ENCODE data around the gene KCTD4.

KCTD4 gene

GRCh38 chr13:45240143-45240542 lies 39.3 kb upstream of the KCTD4 start:
- H3K4me3 Mint-ChIP-seq, result no peak overlapping the region
- TF ChIP-seq, protein P1, sequence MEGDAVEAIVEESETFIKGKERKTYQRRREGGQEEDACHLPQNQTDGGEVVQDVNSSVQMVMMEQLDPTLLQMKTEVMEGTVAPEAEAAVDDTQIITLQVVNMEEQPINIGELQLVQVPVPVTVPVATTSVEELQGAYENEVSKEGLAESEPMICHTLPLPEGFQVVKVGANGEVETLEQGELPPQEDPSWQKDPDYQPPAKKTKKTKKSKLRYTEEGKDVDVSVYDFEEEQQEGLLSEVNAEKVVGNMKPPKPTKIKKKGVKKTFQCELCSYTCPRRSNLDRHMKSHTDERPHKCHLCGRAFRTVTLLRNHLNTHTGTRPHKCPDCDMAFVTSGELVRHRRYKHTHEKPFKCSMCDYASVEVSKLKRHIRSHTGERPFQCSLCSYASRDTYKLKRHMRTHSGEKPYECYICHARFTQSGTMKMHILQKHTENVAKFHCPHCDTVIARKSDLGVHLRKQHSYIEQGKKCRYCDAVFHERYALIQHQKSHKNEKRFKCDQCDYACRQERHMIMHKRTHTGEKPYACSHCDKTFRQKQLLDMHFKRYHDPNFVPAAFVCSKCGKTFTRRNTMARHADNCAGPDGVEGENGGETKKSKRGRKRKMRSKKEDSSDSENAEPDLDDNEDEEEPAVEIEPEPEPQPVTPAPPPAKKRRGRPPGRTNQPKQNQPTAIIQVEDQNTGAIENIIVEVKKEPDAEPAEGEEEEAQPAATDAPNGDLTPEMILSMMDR (IDR thresholded peaks at IDR 0.05), result no peak
- peaks cover 5% of the 10 kb centered on the region for H3K4me1 Mint-ChIP-seq
- no peak overlapping the region for H3K27ac Mint-ChIP-seq
- H3K9me3 Mint-ChIP-seq, result no peaks in the 10 kb centered on the region
- no peaks in the 10 kb centered on the region for H3K27me3 Mint-ChIP-seq (ENCODE audit: low read depth, poor library complexity)
- peaks cover 4% of the 10 kb centered on the region for H3K36me3 Mint-ChIP-seq (ENCODE audit: low read depth)
- DNase-seq, result no peak

- DNase-seq, result no peak
- Mint-ChIP-seq H3K4me3 (no peak overlapping the region), H3K9me3 (no peaks in the 10 kb centered on the region), H3K4me1 (peaks cover 5% of the 10 kb centered on the region), H3K36me3 (ENCODE audit: low read depth) (no peaks in the 10 kb centered on the region), H3K27me3 (ENCODE audit: low read depth, poor library complexity) (no peaks in the 10 kb centered on the region), H3K27ac (peak overlapping the region; percentile 26)
- TF ChIP-seq, protein P1 (IDR thresholded peaks at IDR 0.05), result no peak
Measured at GRCh38 chr13:45238945-45239795, 38.3 kb upstream of the KCTD4 start.

GRCh38 chr13:45232591-45232990 lies 31.7 kb upstream of the KCTD4 start:
- DNase-seq, result no peak
- H3K4me1 Mint-ChIP-seq, result peaks cover 8% of the 10 kb centered on the region
- H3K9me3 Mint-ChIP-seq, result no peaks in the 10 kb centered on the region
- no peak overlapping the region for H3K27ac Mint-ChIP-seq
- TF ChIP-seq, protein P1 (IDR thresholded peaks at IDR 0.05), result no peak
- H3K4me3 Mint-ChIP-seq, result no peak overlapping the region
- peaks cover 18% of the 10 kb centered on the region for H3K36me3 Mint-ChIP-seq (ENCODE audit: low read depth)
- H3K27me3 Mint-ChIP-seq (ENCODE audit: low read depth, poor library complexity), result no peaks in the 10 kb centered on the region

DNA sequence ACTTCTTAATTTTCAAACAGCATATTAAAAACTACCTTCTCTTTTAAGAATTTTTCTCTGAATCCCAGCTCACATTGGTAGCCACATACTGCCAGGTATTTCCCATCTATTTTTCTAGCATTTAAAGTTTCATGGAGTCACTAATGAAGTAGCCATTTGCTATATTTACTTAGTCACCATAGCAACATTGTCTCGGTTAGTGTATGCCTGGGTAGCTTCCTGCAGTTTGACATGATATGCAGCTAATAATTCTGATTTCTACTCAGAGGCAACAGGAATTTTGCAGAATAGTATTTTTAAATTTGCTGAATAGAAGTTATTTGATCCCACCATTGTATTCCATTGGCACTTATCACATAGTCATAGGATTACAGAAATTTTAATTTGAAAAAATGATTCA lies 30.9 kb upstream of the KCTD4 start:
- peaks cover 8% of the 10 kb centered on the region for H3K4me1 Mint-ChIP-seq
- no peaks in the 10 kb centered on the region for H3K27me3 Mint-ChIP-seq (ENCODE audit: low read depth, poor library complexity)
- peaks cover 18% of the 10 kb centered on the region for H3K36me3 Mint-ChIP-seq (ENCODE audit: low read depth)
- no peak overlapping the region for H3K4me3 Mint-ChIP-seq
- no peak for DNase-seq
- H3K27ac Mint-ChIP-seq, result peak overlapping the region; percentile 89
- TF ChIP-seq, protein P1 (IDR thresholded peaks at IDR 0.05), result no peak
- no peaks in the 10 kb centered on the region for H3K9me3 Mint-ChIP-seq

GRCh38 chr13:45231305-45231704 lies 30.5 kb upstream of the KCTD4 start:
- peak overlapping the region; percentile 89 for H3K27ac Mint-ChIP-seq
- H3K4me1 Mint-ChIP-seq, result peaks cover 8% of the 10 kb centered on the region

More at GRCh38 chr13:45231305-45231704, 30.5 kb upstream of the KCTD4 start:
- TF ChIP-seq, protein P1 (IDR thresholded peaks at IDR 0.05), result no peak
- H3K9me3 Mint-ChIP-seq, result no peaks in the 10 kb centered on the region
- no peak for DNase-seq
- no peak overlapping the region for H3K4me3 Mint-ChIP-seq
- peaks cover 18% of the 10 kb centered on the region for H3K36me3 Mint-ChIP-seq (ENCODE audit: low read depth)
- H3K27me3 Mint-ChIP-seq (ENCODE audit: low read depth, poor library complexity), result no peaks in the 10 kb centered on the region

All from nephron progenitor cell (in vitro differentiated cells).